ENCODE results near the gene CYLD. TPM values are rescaled to one million over a fixed set of nuclear protein-coding genes. Genes with fewer than 3 reads are reported as not detected.

The CYLD gene
- total and polyA plus RNA-seq, 2 of the 4 experiments (the other 2 are of a cell fraction), result 16.2 to 37.3 TPM

GRCh38 chr16:50848755-50849514, 107.0 kb downstream of the CYLD start:
- Histone ChIP-seq H3K14ac (replicated peaks; ENCODE audit: low read depth, low read length) (no peak overlapping the region), H4K91ac (ENCODE audit: insufficient read depth, low read depth, low read length) (no peak overlapping the region), H2AFZ (replicated peaks; ENCODE audit: low read length, poor library complexity) (no peak overlapping the region), H2BK120ac (ENCODE audit: low read depth, low read length) (no peak overlapping the region), H2AK9ac (replicated peaks; ENCODE audit: low read depth, low read length, poor library complexity) (no peak overlapping the region), H4K20me1 (ENCODE audit: insufficient read depth, low read length) (no peaks in the 10 kb centered on the region), H2BK15ac (ENCODE audit: low read depth, low read length) (no peak overlapping the region), H3K36me3 (ENCODE audit: control insufficient read depth, insufficient read depth, low read length) (no peaks in the 10 kb centered on the region), H3K27me3 (ENCODE audit: control insufficient read depth, insufficient read depth, low read length) (peaks cover 8% of the 10 kb centered on the region; the same call in 1 of the 2 replicates), H3K4me1 (ENCODE audit: control insufficient read depth, insufficient read depth, low read length) (no peaks in the 10 kb centered on the region), H2BK5ac (ENCODE audit: low read depth, low read length, poor library complexity, severe bottlenecking) (no peak overlapping the region), H3K23ac (ENCODE audit: low read depth, low read length) (no peak overlapping the region), H3K18ac (ENCODE audit: low read depth, low read length) (no peak overlapping the region), H3K4me2 (ENCODE audit: low read depth, low read length) (no peak overlapping the region), H2BK20ac (ENCODE audit: low read depth, low read length) (no peak overlapping the region), H3K27ac (ENCODE audit: insufficient read depth, low read length) (no peak overlapping the region), H4K8ac (ENCODE audit: low read depth in 2 of 2, low read length in 2 of 2) (no peak overlapping the region), H3K9me3 (ENCODE audit: control insufficient read depth, insufficient read depth, low read length) (no peaks in the 10 kb centered on the region), H3K4me3 (ENCODE audit: insufficient read depth, low read depth, low read length) (no peak overlapping the region), H3K9ac (ENCODE audit: low read depth, low read length) (no peak overlapping the region), H2AK5ac (ENCODE audit: low read depth, low read length) (no peak overlapping the region), H3K56ac (ENCODE audit: extremely low read depth, insufficient read depth, low read length) (no peak overlapping the region), H3K4ac (ENCODE audit: low read depth, low read length) (no peak overlapping the region), H3K79me1 (ENCODE audit: low read depth in 1 of 2, low read length in 2 of 2) (no peaks in the 10 kb centered on the region), H4K5ac (ENCODE audit: low read depth, low read length) (no peak overlapping the region), H3K9me1 (ENCODE audit: insufficient read depth, low read length) (no peaks in the 10 kb centered on the region)
- ChIA-PET POLR2A (ENCODE audit: unreplicated experiment) (no interaction called here), CTCF (no interaction called here)
- no peak for ATAC-seq (ENCODE audit: low read depth)
- in situ Hi-C loops (cut with MboI; ENCODE audit: low sequenced_read_pairs) (no loop called here), intact Hi-C loops (cut with micrococcal nuclease) (no loop called here), dilution Hi-C loops (cut with HindIII; ENCODE audit: low sequenced_read_pairs, unreplicated experiment) (no loop called here)
- no CpG with 5 or more reads among the region's 7 CpGs for WGBS, 2 experiments (ENCODE audit: extremely low coverage in 2 of 2, insufficient read length in 1 of 2)
- no peak for DNase-seq
- no peak for TF ChIP-seq MAZ (IDR thresholded peaks at IDR 0.05; ENCODE audit: borderline replicate concordance, low read depth, low read length)
- TF ChIP-seq MXI1 (IDR thresholded peaks at IDR 0.05; ENCODE audit: borderline replicate concordance, low read depth, low read length), result no peak
- TF ChIP-seq FOS (IDR thresholded peaks at IDR 0.05; ENCODE audit: low read depth, low read length), result no peak
- TF ChIP-seq RCOR1 (IDR thresholded peaks at IDR 0.05; ENCODE audit: insufficient replicate concordance, low read length), result no peak
- no peak for TF ChIP-seq CEBPB (IDR thresholded peaks at IDR 0.05; ENCODE audit: low read depth, low read length)
- TF ChIP-seq RAD21 (IDR thresholded peaks at IDR 0.05; ENCODE audit: low read length), result no peak
- TF ChIP-seq SMC3 (IDR thresholded peaks at IDR 0.05; ENCODE audit: low read depth, low read length), result no peak
- TF ChIP-seq ELK1 (IDR thresholded peaks at IDR 0.05; ENCODE audit: borderline replicate concordance, low read depth, low read length), result no peak
- no peak for TF ChIP-seq NFE2L2 (IDR thresholded peaks at IDR 0.05; ENCODE audit: low read depth, low read length)
- BruUV-seq (replicated peaks), result no TSS peak

Measured in IMR-90 (cell line).